Transverse colon (tissue), 4 donors: ENCODE results near the gene SSPN. TPM values are rescaled to one million over a fixed set of nuclear protein-coding genes. Genes with fewer than 3 reads are reported as not detected.

Experiments used
- DNase-seq: peaks from one replicate; pipeline ENCODE4 v3.0.0-alpha.2; 2019
- H3K27ac ChIP-seq, 4 donors: fragments of 200-600 bp; sonication (generic); 2 replicates each; pipeline ENCODE4 v1.5.1; 2016 to 2018; ENCODE audit warnings: inconsistent platforms in 4 of 4
- H3K27me3 ChIP-seq: fragments of 200-600 bp; sonication (generic); 2 replicates; pipeline ENCODE4 v1.5.1; 2017; ENCODE audit warnings: inconsistent platforms
- H3K36me3 ChIP-seq, 4 donors: fragments of 200-600 bp; sonication (generic); 2 replicates each; pipeline ENCODE4 v1.5.1; 2017 to 2019; ENCODE audit warnings: inconsistent platforms in 4 of 4
- H3K4me1 ChIP-seq, 4 donors: fragments of 200-600 bp; sonication (generic); 2 replicates each; pipeline ENCODE4 v1.5.1; 2017 to 2020; ENCODE audit warnings: inconsistent platforms in 4 of 4
- H3K4me3 ChIP-seq, 4 donors: fragments of 200-600 bp; sonication (generic); 1 replicate in 1 of 4; 2 replicates in 3 of 4; pipeline versions ENCODE4 v1.5.1 to v1.6.1; 2017 to 2019; ENCODE audit warnings: inconsistent platforms in 4 of 4
- H3K9me3 ChIP-seq, 2 donors: fragments of 200-600 bp; sonication (generic); 2 replicates each; pipeline ENCODE4 v1.5.1; 2017 to 2019; ENCODE audit warnings: inconsistent platforms in 2 of 2
- CTCF ChIP-seq, 5 experiments: fragments of 200-600 bp in 3 of 5; fragments of 450-650 bp in 2 of 5; sonication (generic) in 3 of 5; IDR thresholded peaks; 1 replicate in 2 of 5; 2 replicates in 3 of 5; pipeline ENCODE4 v1.5.1; 2016 to 2017; ENCODE audit warnings: antibody characterized with exemption in 5 of 5, inconsistent platforms in 3 of 5, mild to moderate bottlenecking in 2 of 5, moderate library complexity in 1 of 5
- EP300 ChIP-seq: sonication (generic); formaldehyde crosslinking; IDR thresholded peaks from one replicate; pipeline ENCODE4 v1.6.1; 2017; ENCODE audit warnings: antibody characterized with exemption, low read depth
- POLR2A ChIP-seq: fragments of 450-650 bp; IDR thresholded peaks from one replicate; pipeline ENCODE4 v1.6.1; 2016; ENCODE audit warnings: antibody characterized with exemption, mild to moderate bottlenecking, moderate library complexity
- POLR2AphosphoS5 ChIP-seq, 3 donors: sonication (generic); formaldehyde crosslinking; IDR thresholded peaks; one replicate each; pipeline ENCODE4 v1.6.1; 2016; ENCODE audit warnings: antibody characterized with exemption in 3 of 3
- WGBS, 2 donors: methylation state at CpG; one replicate each; pipeline ENCODE4 v1.1.5; 2018; ENCODE audit warnings: low coverage in 1 of 2; 5-methylcytosine and 5-hydroxymethylcytosine counted together
- in situ Hi-C, 4 donors: fragments of 200-750 bp; cut with MboI; loops; one replicate each; pipeline versions ENCODE4 v1.15.0 to v1.15.1; 2017; ENCODE audit warnings: low sequenced_read_pairs in 3 of 4, low pct_ligation_motif_present in 1 of 4, low pct_unique_long_range_greater_than_20kb in 1 of 4
- intact Hi-C: fragments of 100-400 bp; cut with DNase I; formaldehyde crosslinking; loops from one replicate; pipeline ENCODE4 v1.15.1; 2023; ENCODE audit warnings: low total_unique reads
- total RNA-seq, 4 donors: library from RNA; depleted of rRNA; stranded (reverse); fragments of >200 nt; gene quantifications; one replicate each; pipeline ENCODE4 v1.1.0, GENCODE V29; 2016

The SSPN gene
- total RNA-seq, 4 donors from 2014 or later: 4.5 to 103 (median 15.0) TPM

- H3K27me3 ChIP-seq: no peaks in the 10 kb centered on the region
- in situ Hi-C loops: no loop called here
- DNase-seq: no peak
- intact Hi-C loops: no loop called here
- no peaks in the 10 kb centered on the region for H3K9me3 ChIP-seq
- peaks cover 0 to 30% (median 13%) of the 10 kb centered on the region in 4 donors for H3K4me1 ChIP-seq
- H3K36me3 ChIP-seq: no peaks in the 10 kb centered on the region
- TF ChIP-seq POLR2AphosphoS5 (IDR thresholded peaks at IDR 0.05) (no peak), CTCF (IDR thresholded peaks at IDR 0.05) (no peak), EP300 (no peak), POLR2A (no peak)
- H3K27ac ChIP-seq: no peak overlapping the region
- 86 to 100% methylated on average over 1 of the region's 1 CpG for WGBS, 2 donors
- H3K4me3 ChIP-seq: no peak overlapping the region
These were observed 1.8 kb upstream of the SSPN start for GRCh38 chr12:26193539-26193938.

- in situ Hi-C loops (no loop called here), intact Hi-C loops (loop anchor here (5.0 kb wide), 1 partner anchor 74 kb away; no protein-coding TSS in a partner anchor)
- H3K4me3 ChIP-seq: peak overlapping the region; percentile 54 to 83 (median 58)
- DNase-seq: peak; percentile 62
- H3K36me3 ChIP-seq: no peaks in the 10 kb centered on the region
- TF ChIP-seq POLR2AphosphoS5 (IDR thresholded peaks at IDR 0.05) (peak in 2 of 3 donors; percentile 48 to 65), EP300 (no peak), POLR2A (peak; percentile 28), CTCF (IDR thresholded peaks at IDR 0.05) (no peak)
- H3K27me3 ChIP-seq: no peaks in the 10 kb centered on the region
- WGBS, 2 donors: 0% methylated on average over 17 of the region's 45 CpGs; no CpG with 5 or more reads in 1 of the 2 donors
- H3K4me1 ChIP-seq: peaks cover 0 to 30% (median 13%) of the 10 kb centered on the region in 4 donors
- no peaks in the 10 kb centered on the region for H3K9me3 ChIP-seq
- peak overlapping the region; percentile 83 to 86 (median 85) for H3K27ac ChIP-seq
These were observed 458 bp downstream of the SSPN start for GRCh38 chr12:26195641-26196420.

GRCh38 chr12:26196421-26196716 is 996 bp downstream of the SSPN start:
- Histone ChIP-seq H3K27me3 (no peaks in the 10 kb centered on the region), H3K27ac (peak overlapping the region; percentile 83 to 86 (median 85)), H3K4me3 (peak overlapping the region; percentile 54 to 83 (median 58)), H3K4me1 (peaks cover 0 to 30% (median 13%) of the 10 kb centered on the region in 4 donors), H3K36me3 (no peaks in the 10 kb centered on the region), H3K9me3 (no peaks in the 10 kb centered on the region)
- 40 to 59% methylated on average over 4 to 5 of the region's 5 CpGs for WGBS, 2 donors
- intact Hi-C loops (loop anchor here (5.0 kb wide), 1 partner anchor 74 kb away; no protein-coding TSS in a partner anchor), in situ Hi-C loops (no loop called here)
- DNase-seq: no peak
- TF ChIP-seq POLR2AphosphoS5 (IDR thresholded peaks at IDR 0.05) (no peak), CTCF (IDR thresholded peaks at IDR 0.05) (no peak), EP300 (no peak), POLR2A (no peak)

- DNase-seq: no peak
- H3K27ac ChIP-seq: peak overlapping the region; percentile 83 to 86 (median 85)
- no peak for TF ChIP-seq POLR2A
- TF ChIP-seq POLR2AphosphoS5 (IDR thresholded peaks at IDR 0.05): no peak
- no peak for TF ChIP-seq EP300
- no peak for TF ChIP-seq CTCF (IDR thresholded peaks at IDR 0.05)
- intact Hi-C loops: loop anchor here (5.0 kb wide), 1 partner anchor 76 kb away; no protein-coding TSS in a partner anchor
- H3K27me3 ChIP-seq: no peaks in the 10 kb centered on the region
- WGBS, 2 donors: 62% methylated on average over 3 of the region's 3 CpGs; no CpG with 5 or more reads in 1 of the 2 donors
- in situ Hi-C loops: no loop called here
- peaks cover 0 to 30% (median 13%) of the 10 kb centered on the region in 4 donors for H3K4me1 ChIP-seq
- H3K4me3 ChIP-seq: no peak overlapping the region
- H3K9me3 ChIP-seq: no peaks in the 10 kb centered on the region
- H3K36me3 ChIP-seq: no peaks in the 10 kb centered on the region
These were observed 2.5 kb downstream of the SSPN start for GRCh38 chr12:26197832-26198231.
